OCI-LY3 (cell line): ENCODE results near the gene ZNF655.

Experiments used
- EZH2phosphoT487 ChIP-seq: fragments of 200-600 bp; shearing (Covaris generic); IDR thresholded peaks from 2 replicates; pipeline ENCODE4 v1.6.1; 2018; ENCODE audit warnings: antibody characterized with exemption, mixed run types, low read depth
- TF ChIP-seq, protein P1 (sequence below): fragments of 200-600, 300-600 bp; sonication (generic); IDR thresholded peaks from 2 replicates; pipeline ENCODE4 v1.5.1; 2014; ENCODE audit warnings: antibody characterized with exemption, low read length, low read depth

DNA sequence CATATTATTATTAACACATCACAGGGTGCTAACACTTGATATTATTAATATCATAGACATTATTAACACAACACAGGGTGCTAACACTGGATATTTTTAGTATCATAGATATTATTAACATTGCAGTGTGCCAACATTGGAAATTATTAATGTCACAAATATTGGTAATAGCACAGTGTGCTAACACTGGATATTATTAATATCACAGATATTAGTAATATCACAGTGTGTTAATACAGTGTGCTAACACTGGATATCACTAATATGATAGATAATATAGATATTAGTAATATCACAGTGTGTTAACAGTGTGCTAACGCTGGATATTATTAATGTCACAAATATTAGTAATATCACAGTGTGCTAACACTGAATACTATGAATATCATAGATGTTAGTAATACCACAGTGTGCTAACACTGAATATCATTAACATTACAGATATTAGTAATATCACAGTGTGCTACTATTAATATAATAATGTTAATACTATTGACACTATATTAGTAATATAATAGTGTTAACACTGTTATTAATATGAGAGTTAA lies 38.0 kb downstream of the ZNF655 start:
- TF ChIP-seq, protein P1, sequence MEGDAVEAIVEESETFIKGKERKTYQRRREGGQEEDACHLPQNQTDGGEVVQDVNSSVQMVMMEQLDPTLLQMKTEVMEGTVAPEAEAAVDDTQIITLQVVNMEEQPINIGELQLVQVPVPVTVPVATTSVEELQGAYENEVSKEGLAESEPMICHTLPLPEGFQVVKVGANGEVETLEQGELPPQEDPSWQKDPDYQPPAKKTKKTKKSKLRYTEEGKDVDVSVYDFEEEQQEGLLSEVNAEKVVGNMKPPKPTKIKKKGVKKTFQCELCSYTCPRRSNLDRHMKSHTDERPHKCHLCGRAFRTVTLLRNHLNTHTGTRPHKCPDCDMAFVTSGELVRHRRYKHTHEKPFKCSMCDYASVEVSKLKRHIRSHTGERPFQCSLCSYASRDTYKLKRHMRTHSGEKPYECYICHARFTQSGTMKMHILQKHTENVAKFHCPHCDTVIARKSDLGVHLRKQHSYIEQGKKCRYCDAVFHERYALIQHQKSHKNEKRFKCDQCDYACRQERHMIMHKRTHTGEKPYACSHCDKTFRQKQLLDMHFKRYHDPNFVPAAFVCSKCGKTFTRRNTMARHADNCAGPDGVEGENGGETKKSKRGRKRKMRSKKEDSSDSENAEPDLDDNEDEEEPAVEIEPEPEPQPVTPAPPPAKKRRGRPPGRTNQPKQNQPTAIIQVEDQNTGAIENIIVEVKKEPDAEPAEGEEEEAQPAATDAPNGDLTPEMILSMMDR, result no peak
- TF ChIP-seq EZH2phosphoT487, result no peak
